H9 (cell line): Measurements from ENCODE around the gene SDC4. TPM values are rescaled to one million over a fixed set of nuclear protein-coding genes. Genes with fewer than 3 reads are reported as not detected.

Experiments
- DNase-seq: peaks from one replicate; pipeline ENCODE4 v3.0.0-alpha.2; 2017
- H2AFZ ChIP-seq: one replicate; pipeline ENCODE4 v1.6.1; 2013; ENCODE audit warnings: mild to moderate bottlenecking, low read length, control low read depth, moderate library complexity
- H2AK5ac ChIP-seq: 2 replicates; pipeline ENCODE4 v1.6.1; 2013; ENCODE audit warnings: low read length, control low read depth, mixed read lengths; ENCODE audit not compliant: insufficient read length
- H2BK120ac ChIP-seq: one replicate; pipeline ENCODE4 v1.6.1; 2013; ENCODE audit warnings: low read depth, mild to moderate bottlenecking, low read length, control low read depth, inconsistent platforms; ENCODE audit not compliant: poor library complexity, severe bottlenecking
- H2BK12ac ChIP-seq: 2 replicates; pipeline ENCODE4 v1.6.1; 2013; ENCODE audit warnings: low read length, control low read depth, mixed read lengths, low read depth; ENCODE audit not compliant: insufficient read length
- H2BK15ac ChIP-seq: 2 replicates; pipeline ENCODE4 v1.6.1; 2013; ENCODE audit warnings: low read depth, low read length, control low read depth
- H2BK20ac ChIP-seq: one replicate; pipeline ENCODE4 v1.6.1; 2013; ENCODE audit warnings: low read depth, mild to moderate bottlenecking, low read length, control low read depth, inconsistent platforms; ENCODE audit not compliant: poor library complexity, severe bottlenecking
- H2BK5ac ChIP-seq: 2 replicates; pipeline ENCODE4 v1.6.1; 2013; ENCODE audit warnings: low read length, control low read depth, mixed read lengths; ENCODE audit not compliant: insufficient read length
- H3K14ac ChIP-seq: 2 replicates; pipeline ENCODE4 v1.6.1; 2013; ENCODE audit warnings: low read length, control low read depth; ENCODE audit not compliant: insufficient read depth
- H3K18ac ChIP-seq: 2 replicates; pipeline ENCODE4 v1.6.1; 2013; ENCODE audit warnings: low read depth, mild to moderate bottlenecking, mixed read lengths, low read length, control low read depth; ENCODE audit not compliant: insufficient read length
- H3K23ac ChIP-seq: 2 replicates; pipeline ENCODE4 v1.6.1; 2013; ENCODE audit warnings: low read length, control low read depth, mixed read lengths, low read depth; ENCODE audit not compliant: insufficient read length
- H3K23me2 ChIP-seq: 2 replicates; pipeline ENCODE4 v1.6.1; 2013; ENCODE audit warnings: low read depth, mild to moderate bottlenecking, mixed read lengths, low read length, control low read depth; ENCODE audit not compliant: insufficient read length, poor library complexity, severe bottlenecking
- H3K27ac ChIP-seq: 2 replicates; pipeline ENCODE4 v1.5.1; 2013; ENCODE audit warnings: low read length, control low read depth, mixed read lengths, low read depth; ENCODE audit not compliant: insufficient read length
- H3K27me3 ChIP-seq: 2 replicates; pipeline ENCODE4 v1.6.1; 2013; ENCODE audit warnings: low read length, control low read depth, inconsistent platforms; ENCODE audit not compliant: insufficient read depth
- H3K4ac ChIP-seq: 2 replicates; pipeline ENCODE4 v1.6.1; 2013; ENCODE audit warnings: low read depth, mild to moderate bottlenecking, control low read depth, inconsistent platforms, low read length, moderate library complexity
- H3K4me1 ChIP-seq: 2 replicates; pipeline ENCODE4 v1.6.1; 2013; ENCODE audit warnings: low read length, control low read depth, inconsistent platforms; ENCODE audit not compliant: insufficient read depth
- H3K4me2 ChIP-seq: 2 replicates; pipeline ENCODE4 v1.6.1; 2013; ENCODE audit warnings: low read length, control low read depth, mixed read lengths; ENCODE audit not compliant: insufficient read length, insufficient read depth
- H3K56ac ChIP-seq: 2 replicates; pipeline ENCODE4 v1.6.1; 2013; ENCODE audit warnings: low read depth, mild to moderate bottlenecking, mixed read lengths, low read length, control low read depth; ENCODE audit not compliant: insufficient read length
- H3K79me1 ChIP-seq: 2 replicates; pipeline ENCODE4 v1.6.1; 2013; ENCODE audit warnings: low read depth, mild to moderate bottlenecking, moderate library complexity, low read length, control low read depth, inconsistent platforms; ENCODE audit not compliant: insufficient read depth, poor library complexity, severe bottlenecking
- H3K79me2 ChIP-seq: 2 replicates; pipeline ENCODE4 v1.6.1; 2013; ENCODE audit warnings: low read length, control low read depth, inconsistent platforms; ENCODE audit not compliant: insufficient read depth
- H3K9ac ChIP-seq: 2 replicates; pipeline ENCODE4 v1.6.1; 2013; ENCODE audit warnings: low read length, control low read depth, mixed read lengths; ENCODE audit not compliant: insufficient read length; ENCODE audit errors: extremely low read depth
- H3K9me3 ChIP-seq: one replicate; pipeline ENCODE4 v1.6.1; 2013; ENCODE audit warnings: low read depth, low read length, inconsistent platforms; ENCODE audit not compliant: control insufficient read depth
- H3T11ph ChIP-seq: one replicate; pipeline ENCODE4 v1.6.1; 2013; ENCODE audit warnings: mild to moderate bottlenecking, low read length, control low read depth, inconsistent platforms
- H4K20me1 ChIP-seq: one replicate; pipeline ENCODE4 v1.6.1; 2013; ENCODE audit not compliant: control insufficient read depth, insufficient read length, insufficient read depth
- H4K5ac ChIP-seq: 2 replicates; pipeline ENCODE4 v1.6.1; 2013; ENCODE audit warnings: low read depth, mild to moderate bottlenecking, mixed read lengths, low read length, control low read depth; ENCODE audit not compliant: insufficient read length
- H4K8ac ChIP-seq: replicated peaks from 2 replicates; pipeline ENCODE4 v1.6.1; 2013; ENCODE audit warnings: low read length, control low read depth, mixed read lengths, low read depth; ENCODE audit not compliant: insufficient read length
- H4K91ac ChIP-seq: 2 replicates; pipeline ENCODE4 v1.6.1; 2013; ENCODE audit warnings: low read depth, mild to moderate bottlenecking, moderate library complexity, mixed read lengths, low read length, control low read depth; ENCODE audit not compliant: insufficient read length
- H3K27ac Mint-ChIP-seq, 3 experiments: 2 replicates in 2 of 3; 3 replicates in 1 of 3; pipeline ENCODE4 v1.8.0; 2020 to 2021; ENCODE audit warnings: mixed read lengths in 3 of 3, mild to moderate bottlenecking in 1 of 3, moderate library complexity in 1 of 3
- H3K27me3 Mint-ChIP-seq: 2 replicates; pipeline ENCODE4 v1.8.0; 2021; ENCODE audit warnings: low read depth, mild to moderate bottlenecking, moderate library complexity, mixed read lengths
- H3K36me3 Mint-ChIP-seq, 3 experiments: 2 replicates in 2 of 3; 3 replicates in 1 of 3; pipeline ENCODE4 v1.8.0; 2020 to 2021; ENCODE audit warnings: low read depth in 3 of 3, mixed read lengths in 3 of 3; ENCODE audit not compliant: insufficient read depth in 1 of 3
- H3K4me1 Mint-ChIP-seq, 2 experiments: 2 replicates each; pipeline ENCODE4 v1.8.0; 2020; ENCODE audit warnings: mixed read lengths in 2 of 2
- H3K4me3 Mint-ChIP-seq, 2 experiments: 2 replicates in 1 of 2; 3 replicates in 1 of 2; pipeline ENCODE4 v1.8.0; 2020 to 2021; ENCODE audit warnings: mild to moderate bottlenecking in 2 of 2, mixed read lengths in 2 of 2, moderate library complexity in 1 of 2
- H3K9me3 Mint-ChIP-seq, 2 experiments: 2 replicates in 1 of 2; 3 replicates in 1 of 2; pipeline ENCODE4 v1.8.0; 2020; ENCODE audit warnings: mild to moderate bottlenecking in 2 of 2, mixed read lengths in 2 of 2, moderate library complexity in 1 of 2
- CTCF ChIP-seq: fragments of 200-600 bp; sonication (generic); conservative IDR thresholded peaks from 3 replicates; pipeline ENCODE4 v1.8.0; 2021; ENCODE audit warnings: antibody characterized with exemption, mild to moderate bottlenecking
- WGBS: extraction: QIAGEN DNeasy Blood & Tissue Kit; methylation state at CpG from one replicate; pipeline ENCODE4 v1.1.7; 2013; ENCODE audit warnings: missing lambda C conversion rate, low lambda C conversion rate, mixed read lengths; ENCODE audit not compliant: insufficient read length; ENCODE audit errors: extremely low coverage; 5-methylcytosine and 5-hydroxymethylcytosine counted together
- total RNA-seq: library from RNA; stranded (reverse); gene quantifications from 2 replicates; pipeline ENCODE4 v1.2.1, GENCODE V29; 2021

The SDC4 gene
- total RNA-seq, 1 experiment from 2014 or later: 50.7 TPM

- no peak overlapping the region for H3K23ac ChIP-seq
- Mint-ChIP-seq H3K36me3 (no peaks in the 10 kb centered on the region), H3K27ac (no peak overlapping the region), H3K4me3 (no peak overlapping the region), H3K4me1 (no peaks in the 10 kb centered on the region), H3K9me3 (no peaks in the 10 kb centered on the region), H3K27me3 (peaks cover 1% of the 10 kb centered on the region; the same call in 1 of the 2 replicates)
- no peaks in the 10 kb centered on the region for H4K20me1 ChIP-seq
- no peaks in the 10 kb centered on the region for H3K9me3 ChIP-seq
- H3K27ac ChIP-seq: no peak overlapping the region
- no peak overlapping the region for H3K4me2 ChIP-seq
- H3K4ac ChIP-seq: no peak overlapping the region
- no peak overlapping the region for H4K8ac ChIP-seq
- H2BK5ac ChIP-seq: no peak overlapping the region
- H2BK20ac ChIP-seq: no peak overlapping the region
- H3K9ac ChIP-seq: no peak overlapping the region
- H3K79me2 ChIP-seq: no peaks in the 10 kb centered on the region
- no peak for TF ChIP-seq CTCF
- H3K23me2 ChIP-seq: no peaks in the 10 kb centered on the region
- no CpG with 5 or more reads among the region's 1 CpG for WGBS
- H4K91ac ChIP-seq: no peak overlapping the region
- no peak overlapping the region for H2BK120ac ChIP-seq
- no peak overlapping the region for H3K18ac ChIP-seq
- H3K4me1 ChIP-seq: no peaks in the 10 kb centered on the region
- H2AFZ ChIP-seq: no peak overlapping the region
- H3K79me1 ChIP-seq: no peaks in the 10 kb centered on the region
- no peak overlapping the region for H3T11ph ChIP-seq
- H2BK15ac ChIP-seq: no peak overlapping the region
- no peak overlapping the region for H2AK5ac ChIP-seq
- no peak overlapping the region for H3K14ac ChIP-seq
- no peak for DNase-seq
- no peak overlapping the region for H4K5ac ChIP-seq
- H2BK12ac ChIP-seq: no peak overlapping the region
- no peak overlapping the region for H3K56ac ChIP-seq
- H3K27me3 ChIP-seq: no peaks in the 10 kb centered on the region
Measured at GRCh38 chr20:45387274-45387673, 39.0 kb upstream of the SDC4 start.
